ENCODE data around the gene SLC35D3. TPM values are rescaled to one million over a fixed set of nuclear protein-coding genes. Genes with fewer than 3 reads are reported as not detected.

Gene SLC35D3
- total RNA-seq, 1 donor from 2014 or later: not detected

Other genes starting within 250 kb of the SLC35D3 start
- gene MAP3K5, start 129.8 kb upstream of the SLC35D3 start, total RNA-seq: 6.1 and 6.5 TPM in 2 replicates
- gene PEX7, start 99.7 kb upstream of the SLC35D3 start, total RNA-seq: 4.1 and 4.2 TPM in 2 replicates
- gene IL20RA, start 122.7 kb downstream of the SLC35D3 start, total RNA-seq: not detected in 2 replicates